NCI-H82 (cell line): ENCODE results near the gene RDH11.

Experiments
- DNase-seq: peaks from one replicate; lab custom pipeline; 2025; lab: John Stamatoyannopoulos, UW

Gene RDH11

DNA sequence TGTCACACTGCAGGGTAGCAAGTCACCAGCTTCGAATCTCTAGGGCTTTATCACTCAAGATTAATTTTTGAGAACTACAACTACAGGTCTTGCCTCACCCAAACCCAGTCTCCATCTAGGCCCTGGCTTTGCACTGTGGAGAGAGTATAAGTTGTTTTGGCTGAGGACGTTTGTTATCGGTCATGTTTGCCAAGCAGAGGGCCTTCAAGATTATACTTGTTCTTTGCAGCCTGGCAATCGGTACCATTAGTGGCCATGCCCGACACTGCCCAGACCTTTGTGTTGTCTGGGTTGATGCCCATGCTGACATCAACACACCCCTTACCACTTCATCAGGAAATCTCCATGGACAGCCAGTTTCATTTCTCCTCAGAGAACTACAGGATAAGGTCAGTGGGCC lies 50.1 kb downstream of the RDH11 start:
- no peak for DNase-seq

GRCh38 chr14:67644428-67644827 lies 51.1 kb downstream of the RDH11 start:
- DNase-seq: no peak

GRCh38 chr14:67643713-67644112 lies 51.9 kb downstream of the RDH11 start:
- DNase-seq: no peak

DNA sequence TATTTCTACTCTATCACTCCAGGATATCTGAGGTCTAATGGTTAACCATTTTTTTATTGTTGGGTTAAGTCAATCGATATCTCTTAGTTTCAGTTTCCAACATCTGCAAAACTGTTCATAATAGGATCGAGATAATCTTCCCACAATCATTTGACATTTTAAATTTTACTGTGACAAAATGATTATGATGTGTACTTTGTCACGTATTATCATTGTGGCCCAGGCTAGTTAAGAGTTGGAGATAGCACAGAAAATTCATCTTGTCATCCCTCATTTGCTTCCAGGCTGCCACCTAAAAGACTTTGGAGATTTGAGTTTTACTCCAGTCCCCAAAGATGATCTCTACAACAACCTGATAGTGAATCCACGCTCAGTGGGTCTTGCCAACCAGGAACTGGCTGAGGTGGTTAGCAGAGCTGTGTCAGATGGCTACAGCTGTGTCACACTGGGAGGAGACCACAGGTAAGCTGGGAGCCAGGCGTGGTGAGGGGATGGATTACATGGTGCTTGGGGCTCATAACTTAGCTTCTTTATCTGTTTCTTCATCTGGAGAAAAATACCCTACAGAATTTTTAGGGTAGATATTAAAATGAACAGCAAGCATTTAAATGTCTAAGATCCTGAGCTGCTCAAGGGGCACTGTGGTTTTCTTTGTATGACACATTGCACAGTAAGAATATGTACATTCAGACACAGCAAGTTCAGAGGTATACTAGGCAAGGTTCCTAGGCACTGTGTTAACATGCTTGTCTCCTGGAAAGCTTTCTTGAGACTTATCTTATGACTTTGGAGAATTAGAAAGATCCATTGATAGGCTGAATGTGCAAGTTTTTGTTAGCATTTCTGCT lies 53.4 kb downstream of the RDH11 start:
- DNase-seq: no peak

- DNase-seq: no peak
Observed at GRCh38 chr14:67641480-67641879, 54.1 kb downstream of the RDH11 start.

DNA sequence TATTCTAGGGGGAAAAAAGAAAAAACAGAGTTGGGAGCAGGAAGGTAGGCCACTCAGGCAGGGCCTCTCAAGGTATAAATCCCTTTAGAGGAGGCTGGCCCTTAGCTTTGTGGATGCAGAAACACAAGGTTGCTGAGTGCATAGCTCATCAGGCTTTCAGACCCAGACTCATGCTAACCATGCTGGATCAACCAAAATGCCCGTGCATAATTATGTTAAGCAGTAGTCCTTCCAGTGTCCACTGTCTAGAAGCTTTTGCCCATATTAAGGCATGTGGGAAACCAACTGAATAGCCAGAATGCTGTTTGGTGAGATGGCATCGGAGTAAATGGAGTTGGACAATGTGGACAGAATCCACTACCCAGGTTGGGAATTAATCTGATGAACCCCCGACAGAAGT lies 56.9 kb downstream of the RDH11 start:
- no peak for DNase-seq

- DNase-seq: no peak
Observed at GRCh38 chr14:67636361-67636919, 59.1 kb downstream of the RDH11 start.

DNA sequence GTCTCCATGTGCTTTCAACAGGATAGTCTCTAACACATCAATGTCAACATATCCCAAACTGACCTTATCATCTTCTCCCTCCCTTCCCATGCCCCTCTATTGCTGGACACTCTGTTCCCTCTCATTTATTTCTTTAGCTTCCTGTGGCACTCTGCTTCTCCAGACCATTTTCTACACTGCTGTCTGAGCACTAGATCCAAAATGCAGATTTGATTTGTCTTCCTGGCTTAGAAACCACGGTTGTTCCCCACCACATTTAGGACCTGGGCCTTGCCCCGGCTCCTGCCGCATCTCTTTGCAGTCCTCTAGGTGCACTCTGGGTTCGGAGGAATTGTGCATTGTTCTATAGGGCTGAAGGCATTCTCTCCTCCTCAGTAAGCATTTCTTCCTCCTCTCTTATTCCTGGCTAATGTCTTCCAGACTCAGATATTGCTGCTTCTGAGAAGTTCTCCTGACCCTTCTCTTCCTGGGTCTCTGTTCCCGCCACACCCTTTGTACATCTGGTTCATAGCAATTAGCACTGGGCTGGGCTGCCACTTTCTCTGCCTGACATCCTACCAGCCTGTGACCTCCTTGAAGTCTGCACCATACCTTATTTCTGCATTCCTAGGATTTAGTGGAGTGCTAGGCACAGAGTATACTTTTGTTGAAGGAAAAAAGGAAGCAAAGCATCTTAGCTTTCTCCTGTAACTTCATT lies 62.0 kb downstream of the RDH11 start:
- DNase-seq: no peak

GRCh38 chr14:67630938-67631337 lies 64.6 kb downstream of the RDH11 start:
- no peak for DNase-seq

GRCh38 chr14:67630186-67630585 lies 65.4 kb downstream of the RDH11 start:
- DNase-seq: no peak

- no peak for DNase-seq
Observed at GRCh38 chr14:67627519-67627918, 68.0 kb downstream of the RDH11 start.
